Measurements from ENCODE around the gene ADGRL1. TPM values are rescaled to one million over a fixed set of nuclear protein-coding genes. Genes with fewer than 3 reads are reported as not detected.

ADGRL1 gene
- polyA plus RNA-seq, 1 of the 3 experiments (the other 2 are of a cell fraction) = 13.4 TPM

- H3K27me3 ChIP-seq (ENCODE audit: insufficient read depth) = no peaks in the 10 kb centered on the region
- DNase-seq = no peak
- H3F3A ChIP-seq (replicated peaks; ENCODE audit: insufficient read depth) = no peaks in the 10 kb centered on the region
- peaks cover 55% of the 10 kb centered on the region for H3K79me2 ChIP-seq (ENCODE audit: insufficient read depth)
- H3K4me2 ChIP-seq = no peak overlapping the region
- TF ChIP-seq JUND (IDR thresholded peaks at IDR 0.05) (no peak), MAX (IDR thresholded peaks at IDR 0.05; ENCODE audit: low read depth) (no peak), NRF1 (IDR thresholded peaks at IDR 0.05; ENCODE audit: low read depth, low read length) (no peak), USF2 (IDR thresholded peaks at IDR 0.05; ENCODE audit: borderline replicate concordance, low read depth, low read length) (no peak), FOXM1 (IDR thresholded peaks at IDR 0.05; ENCODE audit: low read depth) (no peak), SMC3 (IDR thresholded peaks at IDR 0.05; ENCODE audit: low read depth, low read length) (no peak), CHD2 (IDR thresholded peaks at IDR 0.05; ENCODE audit: low read length, partially characterized antibody) (no peak), CTCF (IDR thresholded peaks at IDR 0.05) (no peak), RXRA (IDR thresholded peaks at IDR 0.05; ENCODE audit: borderline replicate concordance, low read depth) (no peak), YY1 (IDR thresholded peaks at IDR 0.05; ENCODE audit: low read depth) (no peak), FOSL2 (IDR thresholded peaks at IDR 0.05; ENCODE audit: borderline replicate concordance, low read depth) (no peak), MXI1 (IDR thresholded peaks at IDR 0.05; ENCODE audit: low read depth, low read length) (no peak), NFIC (IDR thresholded peaks at IDR 0.05; ENCODE audit: borderline replicate concordance) (no peak), POLR2AphosphoS5 (IDR thresholded peaks at IDR 0.05; ENCODE audit: low read depth, low read length) (no peak), GABPA (IDR thresholded peaks at IDR 0.05; ENCODE audit: low read depth) (no peak), FOXJ3 (CRISPR knock-in tag; IDR thresholded peaks at IDR 0.05) (no peak)
- TF ChIP-seq, protein P1, sequence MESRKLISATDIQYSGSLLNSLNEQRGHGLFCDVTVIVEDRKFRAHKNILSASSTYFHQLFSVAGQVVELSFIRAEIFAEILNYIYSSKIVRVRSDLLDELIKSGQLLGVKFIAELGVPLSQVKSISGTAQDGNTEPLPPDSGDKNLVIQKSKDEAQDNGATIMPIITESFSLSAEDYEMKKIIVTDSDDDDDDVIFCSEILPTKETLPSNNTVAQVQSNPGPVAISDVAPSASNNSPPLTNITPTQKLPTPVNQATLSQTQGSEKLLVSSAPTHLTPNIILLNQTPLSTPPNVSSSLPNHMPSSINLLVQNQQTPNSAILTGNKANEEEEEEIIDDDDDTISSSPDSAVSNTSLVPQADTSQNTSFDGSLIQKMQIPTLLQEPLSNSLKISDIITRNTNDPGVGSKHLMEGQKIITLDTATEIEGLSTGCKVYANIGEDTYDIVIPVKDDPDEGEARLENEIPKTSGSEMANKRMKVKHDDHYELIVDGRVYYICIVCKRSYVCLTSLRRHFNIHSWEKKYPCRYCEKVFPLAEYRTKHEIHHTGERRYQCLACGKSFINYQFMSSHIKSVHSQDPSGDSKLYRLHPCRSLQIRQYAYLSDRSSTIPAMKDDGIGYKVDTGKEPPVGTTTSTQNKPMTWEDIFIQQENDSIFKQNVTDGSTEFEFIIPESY (IDR thresholded peaks at IDR 0.05; ENCODE audit: borderline replicate concordance, low read depth) = no peak
- H3K9me2 ChIP-seq = no peaks in the 10 kb centered on the region
- H3K27ac ChIP-seq (ENCODE audit: low read depth in 2 of 2, low read length in 1 of 2) = no peak overlapping the region
- H3K9me3 ChIP-seq = no peaks in the 10 kb centered on the region
- H4K20me1 ChIP-seq (ENCODE audit: insufficient read depth) = no peaks in the 10 kb centered on the region
- H2AFZ ChIP-seq (ENCODE audit: low read depth) = no peak overlapping the region
- CTCF ChIA-PET = interaction anchor here (0.8 to 4.7 kb wide), 2 partner anchors 25 to 236 kb away, joined by 4 to 28 read pairs; partner anchors contain the start of gene ASF1B
- peaks cover 5 to 14% of the 10 kb centered on the region in 2 experiments; a peak in 2 of 4 replicates for H3K4me1 ChIP-seq (ENCODE audit: control insufficient read depth in 1 of 2, insufficient read depth in 2 of 2, low read depth in 1 of 2, low read length in 1 of 2)
- POLR2A ChIA-PET = no interaction called here
- H3K36me3 ChIP-seq (replicated peaks in 1 of 2; ENCODE audit: control insufficient read depth in 1 of 2, insufficient read depth in 2 of 2, low read length in 1 of 2) = no peaks in the 10 kb centered on the region
- WGBS (ENCODE audit: low lambda C conversion rate) = 76% methylated on average over 7 of the region's 12 CpGs
- no peak overlapping the region for H3K4me3 ChIP-seq (ENCODE audit: low read depth in 2 of 2, low read length in 1 of 2)
- H3K9ac ChIP-seq = no peak overlapping the region
Observed at GRCh38 chr19:14112051-14112808, 93.7 kb downstream of the ADGRL1 start.
